Omental fat pad (tissue), 4 donors: ENCODE measurements around the gene NAP1L4. TPM values are rescaled to one million over a fixed set of nuclear protein-coding genes. Genes with fewer than 3 reads are reported as not detected.

Experiments
- ATAC-seq: fragments of 150-250 bp; one replicate; pipeline ENCODE4 v1.9.1; 2016; ENCODE audit warnings: mild to moderate bottlenecking, moderate library complexity; ENCODE audit not compliant: low FRiP score
- DNase-seq: peaks from one replicate; pipeline ENCODE4 v3.0.0-alpha.2; 2019; ENCODE audit warnings: low spot score
- CTCF ChIP-seq, 3 donors: fragments of 450-650 bp; IDR thresholded peaks; one replicate each; pipeline ENCODE4 v1.5.1; 2016 to 2017; ENCODE audit warnings: antibody characterized with exemption in 3 of 3, mild to moderate bottlenecking in 3 of 3, moderate library complexity in 2 of 3
- total RNA-seq, 4 donors: library from RNA; depleted of rRNA; stranded (reverse); fragments of >200 nt; gene quantifications; one replicate each; pipeline ENCODE4 v1.1.0, GENCODE V29; 2016

Gene NAP1L4
- total RNA-seq, 4 donors from 2014 or later, result 58.2 to 90.0 (median 82.2) TPM

GRCh38 chr11:2921742-2922493 is 70.2 kb downstream of the NAP1L4 start:
- no peak for ATAC-seq
- no peak for TF ChIP-seq CTCF (IDR thresholded peaks at IDR 0.05)
- DNase-seq, result no peak

GRCh38 chr11:2921261-2921660 is 70.9 kb downstream of the NAP1L4 start:
- TF ChIP-seq CTCF (IDR thresholded peaks at IDR 0.05), result no peak
- no peak for ATAC-seq

GRCh38 chr11:2920343-2920742 is 71.8 kb downstream of the NAP1L4 start:
- ATAC-seq, result no peak
- no peak for DNase-seq
- TF ChIP-seq CTCF (IDR thresholded peaks at IDR 0.05), result no peak

More at GRCh38 chr11:2921261-2921660, 70.9 kb downstream of the NAP1L4 start:
- no peak for DNase-seq

- no peak for TF ChIP-seq CTCF (IDR thresholded peaks at IDR 0.05)
- ATAC-seq (no peak), DNase-seq (no peak)
Observed at GRCh38 chr11:2919837-2920236, 72.3 kb downstream of the NAP1L4 start.

GRCh38 chr11:2919188-2919587 is 72.9 kb downstream of the NAP1L4 start:
- no peak for TF ChIP-seq CTCF (IDR thresholded peaks at IDR 0.05)
- no peak for ATAC-seq

GRCh38 chr11:2917842-2918490 is 74.2 kb downstream of the NAP1L4 start:
- DNase-seq, result no peak
- TF ChIP-seq CTCF (IDR thresholded peaks at IDR 0.05), result no peak
- ATAC-seq, result no peak

More at GRCh38 chr11:2919188-2919587, 72.9 kb downstream of the NAP1L4 start:
- no peak for DNase-seq
